ENCODE data around the gene PACSIN3. TPM values are rescaled to one million over a fixed set of nuclear protein-coding genes. Genes with fewer than 3 reads are reported as not detected.
A peak's percentile ranks its signal among the peaks of the same experiment; 100 is the strongest.

Gene PACSIN3
- total and polyA plus RNA-seq, 2 of the 13 experiments (the other 11 are each of a cell fraction or from before 2014, with no cell fraction given), result 47.9 to 93.3 TPM

DNA sequence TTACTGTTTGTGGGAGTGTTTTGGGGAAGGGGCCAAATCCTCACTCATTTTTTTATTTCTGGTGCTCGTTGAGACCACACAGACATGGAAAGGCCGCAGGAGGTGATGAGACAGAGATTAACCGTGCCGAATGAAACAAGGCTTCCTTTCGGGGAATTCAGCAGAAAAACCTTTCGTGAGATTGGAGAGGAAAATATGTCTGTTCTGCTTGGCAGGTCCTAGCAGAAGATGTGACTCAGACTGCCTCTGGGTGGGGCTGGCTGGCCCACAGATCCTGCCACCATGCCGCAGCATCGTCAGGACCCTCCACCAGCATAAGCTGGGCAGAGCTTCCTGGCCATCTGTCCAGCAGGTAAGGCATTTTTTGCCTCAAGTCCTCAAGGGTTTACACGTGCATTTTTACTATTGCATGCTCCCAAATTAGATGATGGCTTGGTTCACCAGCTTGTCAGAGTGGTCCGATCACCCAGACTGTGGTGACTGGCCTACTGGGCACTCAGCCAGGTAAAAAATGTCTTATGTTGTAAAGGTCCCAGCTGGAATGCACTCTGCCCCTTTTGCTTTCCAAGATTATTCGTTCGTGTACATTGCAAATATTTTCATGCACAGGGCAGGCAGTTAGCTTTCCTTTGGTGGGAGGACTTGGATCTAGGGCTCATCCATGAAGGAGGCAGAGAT is 30.0 kb upstream of the PACSIN3 start (continued):
- TF ChIP-seq, protein P1, sequence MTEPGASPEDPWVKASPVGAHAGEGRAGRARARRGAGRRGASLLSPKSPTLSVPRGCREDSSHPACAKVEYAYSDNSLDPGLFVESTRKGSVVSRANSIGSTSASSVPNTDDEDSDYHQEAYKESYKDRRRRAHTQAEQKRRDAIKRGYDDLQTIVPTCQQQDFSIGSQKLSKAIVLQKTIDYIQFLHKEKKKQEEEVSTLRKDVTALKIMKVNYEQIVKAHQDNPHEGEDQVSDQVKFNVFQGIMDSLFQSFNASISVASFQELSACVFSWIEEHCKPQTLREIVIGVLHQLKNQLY (CRISPR knock-in tag; IDR thresholded peaks at IDR 0.05), result no peak
- TF ChIP-seq, protein P2, sequence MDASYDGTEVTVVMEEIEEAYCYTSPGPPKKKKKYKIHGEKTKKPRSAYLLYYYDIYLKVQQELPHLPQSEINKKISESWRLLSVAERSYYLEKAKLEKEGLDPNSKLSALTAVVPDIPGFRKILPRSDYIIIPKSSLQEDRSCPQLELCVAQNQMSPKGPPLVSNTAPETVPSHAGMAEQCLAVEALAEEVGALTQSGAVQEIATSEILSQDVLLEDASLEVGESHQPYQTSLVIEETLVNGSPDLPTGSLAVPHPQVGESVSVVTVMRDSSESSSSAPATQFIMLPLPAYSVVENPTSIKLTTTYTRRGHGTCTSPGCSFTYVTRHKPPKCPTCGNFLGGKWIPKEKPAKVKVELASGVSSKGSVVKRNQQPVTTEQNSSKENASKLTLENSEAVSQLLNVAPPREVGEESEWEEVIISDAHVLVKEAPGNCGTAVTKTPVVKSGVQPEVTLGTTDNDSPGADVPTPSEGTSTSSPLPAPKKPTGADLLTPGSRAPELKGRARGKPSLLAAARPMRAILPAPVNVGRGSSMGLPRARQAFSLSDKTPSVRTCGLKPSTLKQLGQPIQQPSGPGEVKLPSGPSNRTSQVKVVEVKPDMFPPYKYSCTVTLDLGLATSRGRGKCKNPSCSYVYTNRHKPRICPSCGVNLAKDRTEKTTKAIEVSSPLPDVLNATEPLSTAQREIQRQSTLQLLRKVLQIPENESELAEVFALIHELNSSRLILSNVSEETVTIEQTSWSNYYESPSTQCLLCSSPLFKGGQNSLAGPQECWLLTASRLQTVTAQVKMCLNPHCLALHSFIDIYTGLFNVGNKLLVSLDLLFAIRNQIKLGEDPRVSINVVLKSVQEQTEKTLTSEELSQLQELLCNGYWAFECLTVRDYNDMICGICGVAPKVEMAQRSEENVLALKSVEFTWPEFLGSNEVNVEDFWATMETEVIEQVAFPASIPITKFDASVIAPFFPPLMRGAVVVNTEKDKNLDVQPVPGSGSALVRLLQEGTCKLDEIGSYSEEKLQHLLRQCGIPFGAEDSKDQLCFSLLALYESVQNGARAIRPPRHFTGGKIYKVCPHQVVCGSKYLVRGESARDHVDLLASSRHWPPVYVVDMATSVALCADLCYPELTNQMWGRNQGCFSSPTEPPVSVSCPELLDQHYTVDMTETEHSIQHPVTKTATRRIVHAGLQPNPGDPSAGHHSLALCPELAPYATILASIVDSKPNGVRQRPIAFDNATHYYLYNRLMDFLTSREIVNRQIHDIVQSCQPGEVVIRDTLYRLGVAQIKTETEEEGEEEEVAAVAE (CRISPR knock-in tag; IDR thresholded peaks at IDR 0.05; ENCODE audit: borderline replicate concordance), result no peak
- TF ChIP-seq KDM5B (CRISPR knock-in tag; IDR thresholded peaks at IDR 0.05; ENCODE audit: borderline replicate concordance) (no peak; the same call in 1 of the 2 replicates), CBX5 (CRISPR knock-in tag; IDR thresholded peaks at IDR 0.05; ENCODE audit: borderline replicate concordance) (no peak; the same call in 1 of the 2 replicates), ZBTB7B (CRISPR knock-in tag; IDR thresholded peaks at IDR 0.05) (peak; percentile 62), ATRX (CRISPR knock-in tag; IDR thresholded peaks at IDR 0.05; ENCODE audit: borderline replicate concordance) (no peak), ZNF367 (CRISPR knock-in tag; IDR thresholded peaks at IDR 0.05; ENCODE audit: borderline replicate concordance) (no peak), MED1 (CRISPR knock-in tag; IDR thresholded peaks at IDR 0.05) (peak; percentile 53), ZNF124 (CRISPR knock-in tag; IDR thresholded peaks at IDR 0.05) (no peak), HMGA1 (CRISPR knock-in tag; conservative IDR thresholded peaks at IDR 0.05) (no peak), RARG (CRISPR knock-in tag; IDR thresholded peaks at IDR 0.05; ENCODE audit: low read depth) (no peak), ZNF251 (CRISPR knock-in tag; IDR thresholded peaks at IDR 0.05) (no peak)
- TF ChIP-seq, protein P3, sequence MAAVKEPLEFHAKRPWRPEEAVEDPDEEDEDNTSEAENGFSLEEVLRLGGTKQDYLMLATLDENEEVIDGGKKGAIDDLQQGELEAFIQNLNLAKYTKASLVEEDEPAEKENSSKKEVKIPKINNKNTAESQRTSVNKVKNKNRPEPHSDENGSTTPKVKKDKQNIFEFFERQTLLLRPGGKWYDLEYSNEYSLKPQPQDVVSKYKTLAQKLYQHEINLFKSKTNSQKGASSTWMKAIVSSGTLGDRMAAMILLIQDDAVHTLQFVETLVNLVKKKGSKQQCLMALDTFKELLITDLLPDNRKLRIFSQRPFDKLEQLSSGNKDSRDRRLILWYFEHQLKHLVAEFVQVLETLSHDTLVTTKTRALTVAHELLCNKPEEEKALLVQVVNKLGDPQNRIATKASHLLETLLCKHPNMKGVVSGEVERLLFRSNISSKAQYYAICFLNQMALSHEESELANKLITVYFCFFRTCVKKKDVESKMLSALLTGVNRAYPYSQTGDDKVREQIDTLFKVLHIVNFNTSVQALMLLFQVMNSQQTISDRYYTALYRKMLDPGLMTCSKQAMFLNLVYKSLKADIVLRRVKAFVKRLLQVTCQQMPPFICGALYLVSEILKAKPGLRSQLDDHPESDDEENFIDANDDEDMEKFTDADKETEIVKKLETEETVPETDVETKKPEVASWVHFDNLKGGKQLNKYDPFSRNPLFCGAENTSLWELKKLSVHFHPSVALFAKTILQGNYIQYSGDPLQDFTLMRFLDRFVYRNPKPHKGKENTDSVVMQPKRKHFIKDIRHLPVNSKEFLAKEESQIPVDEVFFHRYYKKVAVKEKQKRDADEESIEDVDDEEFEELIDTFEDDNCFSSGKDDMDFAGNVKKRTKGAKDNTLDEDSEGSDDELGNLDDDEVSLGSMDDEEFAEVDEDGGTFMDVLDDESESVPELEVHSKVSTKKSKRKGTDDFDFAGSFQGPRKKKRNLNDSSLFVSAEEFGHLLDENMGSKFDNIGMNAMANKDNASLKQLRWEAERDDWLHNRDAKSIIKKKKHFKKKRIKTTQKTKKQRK (IDR thresholded peaks at IDR 0.05; ENCODE audit: low read length), result no peak
- TF ChIP-seq, protein P4, sequence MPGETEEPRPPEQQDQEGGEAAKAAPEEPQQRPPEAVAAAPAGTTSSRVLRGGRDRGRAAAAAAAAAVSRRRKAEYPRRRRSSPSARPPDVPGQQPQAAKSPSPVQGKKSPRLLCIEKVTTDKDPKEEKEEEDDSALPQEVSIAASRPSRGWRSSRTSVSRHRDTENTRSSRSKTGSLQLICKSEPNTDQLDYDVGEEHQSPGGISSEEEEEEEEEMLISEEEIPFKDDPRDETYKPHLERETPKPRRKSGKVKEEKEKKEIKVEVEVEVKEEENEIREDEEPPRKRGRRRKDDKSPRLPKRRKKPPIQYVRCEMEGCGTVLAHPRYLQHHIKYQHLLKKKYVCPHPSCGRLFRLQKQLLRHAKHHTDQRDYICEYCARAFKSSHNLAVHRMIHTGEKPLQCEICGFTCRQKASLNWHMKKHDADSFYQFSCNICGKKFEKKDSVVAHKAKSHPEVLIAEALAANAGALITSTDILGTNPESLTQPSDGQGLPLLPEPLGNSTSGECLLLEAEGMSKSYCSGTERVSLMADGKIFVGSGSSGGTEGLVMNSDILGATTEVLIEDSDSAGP (CRISPR knock-in tag; IDR thresholded peaks at IDR 0.05; ENCODE audit: borderline replicate concordance), result no peak
- TF ChIP-seq, protein P5, sequence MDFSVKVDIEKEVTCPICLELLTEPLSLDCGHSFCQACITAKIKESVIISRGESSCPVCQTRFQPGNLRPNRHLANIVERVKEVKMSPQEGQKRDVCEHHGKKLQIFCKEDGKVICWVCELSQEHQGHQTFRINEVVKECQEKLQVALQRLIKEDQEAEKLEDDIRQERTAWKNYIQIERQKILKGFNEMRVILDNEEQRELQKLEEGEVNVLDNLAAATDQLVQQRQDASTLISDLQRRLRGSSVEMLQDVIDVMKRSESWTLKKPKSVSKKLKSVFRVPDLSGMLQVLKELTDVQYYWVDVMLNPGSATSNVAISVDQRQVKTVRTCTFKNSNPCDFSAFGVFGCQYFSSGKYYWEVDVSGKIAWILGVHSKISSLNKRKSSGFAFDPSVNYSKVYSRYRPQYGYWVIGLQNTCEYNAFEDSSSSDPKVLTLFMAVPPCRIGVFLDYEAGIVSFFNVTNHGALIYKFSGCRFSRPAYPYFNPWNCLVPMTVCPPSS (IDR thresholded peaks at IDR 0.05), result no peak
- TF ChIP-seq, protein P6, sequence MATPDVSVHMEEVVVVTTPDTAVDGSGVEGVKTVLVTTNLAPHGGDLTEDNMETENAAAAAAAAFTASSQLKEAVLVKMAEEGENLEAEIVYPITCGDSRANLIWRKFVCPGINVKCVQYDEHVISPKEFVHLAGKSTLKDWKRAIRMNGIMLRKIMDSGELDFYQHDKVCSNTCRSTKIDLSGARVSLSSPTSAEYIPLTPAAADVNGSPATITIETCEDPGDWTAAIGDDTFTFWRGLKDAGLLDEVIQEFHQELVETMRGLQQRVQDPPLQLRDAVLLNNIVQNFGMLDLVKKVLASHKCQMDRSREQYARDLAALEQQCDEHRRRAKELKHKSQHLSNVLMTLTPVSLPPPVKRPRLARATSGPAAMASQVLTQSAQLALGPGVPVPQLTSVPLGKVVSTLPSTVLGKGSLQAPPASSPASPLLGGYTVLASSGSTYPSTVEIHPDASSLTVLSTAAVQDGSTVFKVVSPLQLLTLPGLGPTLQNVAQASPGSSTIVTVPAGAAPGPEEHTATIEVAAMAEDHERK (CRISPR knock-in tag; IDR thresholded peaks at IDR 0.05; ENCODE audit: low read depth), result no peak
